ENCODE measurements around the gene SYNE2. TPM values are rescaled to one million over a fixed set of nuclear protein-coding genes. Genes with fewer than 3 reads are reported as not detected.

Gene SYNE2
- total RNA-seq, 4 donors from 2014 or later: 101 to 162 (median 114) TPM

- H3K27me3 ChIP-seq: no peaks in the 10 kb centered on the region
- H3K36me3 ChIP-seq: no peaks in the 10 kb centered on the region
- H3K4me3 ChIP-seq: no peak overlapping the region
- H3K27ac ChIP-seq: no peak overlapping the region
- H3K9me3 ChIP-seq: no peaks in the 10 kb centered on the region
- DNase-seq: no peak
- no peaks in the 10 kb centered on the region for H3K4me1 ChIP-seq
- TF ChIP-seq POLR2A (IDR thresholded peaks at IDR 0.05): no peak
- TF ChIP-seq, protein P1, sequence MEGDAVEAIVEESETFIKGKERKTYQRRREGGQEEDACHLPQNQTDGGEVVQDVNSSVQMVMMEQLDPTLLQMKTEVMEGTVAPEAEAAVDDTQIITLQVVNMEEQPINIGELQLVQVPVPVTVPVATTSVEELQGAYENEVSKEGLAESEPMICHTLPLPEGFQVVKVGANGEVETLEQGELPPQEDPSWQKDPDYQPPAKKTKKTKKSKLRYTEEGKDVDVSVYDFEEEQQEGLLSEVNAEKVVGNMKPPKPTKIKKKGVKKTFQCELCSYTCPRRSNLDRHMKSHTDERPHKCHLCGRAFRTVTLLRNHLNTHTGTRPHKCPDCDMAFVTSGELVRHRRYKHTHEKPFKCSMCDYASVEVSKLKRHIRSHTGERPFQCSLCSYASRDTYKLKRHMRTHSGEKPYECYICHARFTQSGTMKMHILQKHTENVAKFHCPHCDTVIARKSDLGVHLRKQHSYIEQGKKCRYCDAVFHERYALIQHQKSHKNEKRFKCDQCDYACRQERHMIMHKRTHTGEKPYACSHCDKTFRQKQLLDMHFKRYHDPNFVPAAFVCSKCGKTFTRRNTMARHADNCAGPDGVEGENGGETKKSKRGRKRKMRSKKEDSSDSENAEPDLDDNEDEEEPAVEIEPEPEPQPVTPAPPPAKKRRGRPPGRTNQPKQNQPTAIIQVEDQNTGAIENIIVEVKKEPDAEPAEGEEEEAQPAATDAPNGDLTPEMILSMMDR (IDR thresholded peaks at IDR 0.05): no peak
- intact Hi-C loops (cut with DNase I; ENCODE audit: low total_unique reads): no loop called here
Observed at GRCh38 chr14:64118892-64119291, 266.1 kb downstream of the SYNE2 start.

DNA sequence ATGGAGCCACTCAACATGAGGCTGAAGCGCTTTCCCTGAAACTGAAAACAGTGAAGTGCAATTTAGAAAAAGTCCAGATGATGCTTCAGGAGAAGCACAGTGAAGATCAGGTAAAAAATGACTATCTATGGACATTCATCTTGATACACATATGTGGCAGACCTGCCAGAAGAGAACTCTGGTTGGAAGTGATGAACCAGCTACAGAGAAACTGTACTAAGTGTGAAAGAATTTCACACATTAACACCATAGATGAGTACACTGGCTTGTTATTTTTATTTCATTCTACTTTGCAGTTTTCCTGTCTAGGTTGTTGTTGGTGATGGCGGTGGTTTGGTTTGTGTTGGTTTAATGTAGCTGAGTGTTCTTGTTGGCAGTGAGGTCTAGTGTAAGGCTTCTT, 266.7 kb downstream of the SYNE2 start:
- H3K36me3 ChIP-seq: no peaks in the 10 kb centered on the region
- no peaks in the 10 kb centered on the region for H3K27me3 ChIP-seq
- H3K4me3 ChIP-seq: no peak overlapping the region
- H3K4me1 ChIP-seq: no peaks in the 10 kb centered on the region
- no peaks in the 10 kb centered on the region for H3K9me3 ChIP-seq
- intact Hi-C loops (cut with DNase I; ENCODE audit: low total_unique reads): no loop called here
- TF ChIP-seq, protein P1 (IDR thresholded peaks at IDR 0.05): no peak
- no peak for TF ChIP-seq POLR2A (IDR thresholded peaks at IDR 0.05)
- no peak overlapping the region for H3K27ac ChIP-seq
- DNase-seq: no peak

DNA sequence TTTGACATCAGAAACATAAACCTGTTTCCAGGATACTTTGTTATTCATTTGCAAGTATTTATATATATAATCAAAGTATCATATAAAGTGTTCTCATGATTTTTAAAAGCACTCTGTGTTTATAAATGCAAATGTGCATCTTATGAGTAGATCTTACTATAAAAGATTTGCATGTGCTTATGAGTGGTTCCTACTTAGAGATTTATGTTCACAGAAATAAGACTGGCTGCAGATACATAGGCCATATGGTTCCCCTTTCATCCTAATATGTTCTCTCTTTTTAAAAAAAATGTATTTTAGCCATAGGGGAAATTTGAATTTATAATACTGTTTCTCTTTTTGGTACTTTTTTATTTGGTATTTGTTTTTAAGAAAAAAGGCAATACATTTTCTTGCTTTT, 267.2 kb downstream of the SYNE2 start:
- Histone ChIP-seq H3K4me3 (no peak overlapping the region), H3K27me3 (no peaks in the 10 kb centered on the region), H3K27ac (no peak overlapping the region), H3K9me3 (no peaks in the 10 kb centered on the region), H3K4me1 (no peaks in the 10 kb centered on the region), H3K36me3 (no peaks in the 10 kb centered on the region)
- intact Hi-C loops (cut with DNase I; ENCODE audit: low total_unique reads): no loop called here
- no peak for DNase-seq
- TF ChIP-seq POLR2A (IDR thresholded peaks at IDR 0.05): no peak
- TF ChIP-seq, protein P1 (IDR thresholded peaks at IDR 0.05): no peak

DNA sequence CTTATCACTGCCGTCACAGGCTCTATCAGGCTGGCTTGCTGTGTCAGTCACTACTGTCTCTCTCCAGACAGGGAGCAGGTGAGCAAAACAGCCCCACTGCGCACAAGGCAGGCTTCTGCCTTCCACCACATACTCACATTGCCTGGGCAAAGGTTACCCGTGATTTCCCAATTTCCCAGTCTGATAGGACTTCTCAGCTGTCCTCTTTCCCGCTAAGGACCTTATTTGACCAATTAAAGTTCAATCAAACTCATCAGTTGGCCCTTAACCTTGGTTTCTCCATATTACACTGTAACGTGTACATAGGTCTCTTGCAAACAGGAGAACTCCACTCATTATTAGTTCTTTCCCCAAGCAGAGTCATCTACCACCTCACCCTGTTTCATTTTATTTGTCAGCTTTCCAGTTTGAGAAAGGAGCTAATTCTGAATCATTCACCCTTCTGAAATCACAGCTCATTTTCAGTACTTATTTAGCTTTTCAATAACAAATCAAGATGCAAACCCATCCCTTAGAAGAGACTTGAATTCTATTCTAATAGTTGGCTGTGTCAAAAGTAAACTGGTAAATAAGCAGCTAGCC, 270.5 kb downstream of the SYNE2 start:
- DNase-seq: no peak
- Histone ChIP-seq H3K4me3 (no peak overlapping the region), H3K27me3 (no peaks in the 10 kb centered on the region), H3K4me1 (no peaks in the 10 kb centered on the region), H3K27ac (no peak overlapping the region), H3K9me3 (no peaks in the 10 kb centered on the region), H3K36me3 (no peaks in the 10 kb centered on the region)
- intact Hi-C loops (cut with DNase I; ENCODE audit: low total_unique reads): no loop called here
- TF ChIP-seq, protein P1 (IDR thresholded peaks at IDR 0.05): no peak
- TF ChIP-seq POLR2A (IDR thresholded peaks at IDR 0.05): no peak

GRCh38 chr14:64125270-64125669, 272.5 kb downstream of the SYNE2 start:
- Histone ChIP-seq H3K27me3 (no peaks in the 10 kb centered on the region), H3K36me3 (no peaks in the 10 kb centered on the region), H3K27ac (no peak overlapping the region), H3K9me3 (no peaks in the 10 kb centered on the region), H3K4me3 (no peak overlapping the region), H3K4me1 (no peaks in the 10 kb centered on the region)
- DNase-seq: no peak
- TF ChIP-seq, protein P1 (IDR thresholded peaks at IDR 0.05): no peak
- TF ChIP-seq POLR2A (IDR thresholded peaks at IDR 0.05): no peak
- intact Hi-C loops (cut with DNase I; ENCODE audit: low total_unique reads): no loop called here
